WERI-Rb-1 (cell line): Measurements from ENCODE around the gene IGFBP4.
A peak's percentile ranks its signal among the peaks of the same experiment; 100 is the strongest.

Experiments used
- DNase-seq: peaks from one replicate; pipeline ENCODE4 v3.0.0-alpha.2; 2020
- H3K27ac ChIP-seq: fragments of 250-450 bp; sonication (Bioruptor Pico); 2 replicates; pipeline ENCODE4 v1.5.1; 2020; ENCODE audit warnings: mild to moderate bottlenecking, moderate library complexity
- H3K27me3 ChIP-seq: fragments of 250-450 bp; sonication (Bioruptor Pico); 2 replicates; pipeline ENCODE4 v1.5.1; 2021; ENCODE audit warnings: mild to moderate bottlenecking, low read depth, moderate library complexity; ENCODE audit not compliant: insufficient read depth, severe bottlenecking
- H3K36me3 ChIP-seq: fragments of 250-450 bp; sonication (Bioruptor Pico); 2 replicates; pipeline ENCODE4 v1.5.1; 2020; ENCODE audit warnings: mild to moderate bottlenecking, moderate library complexity
- H3K4me3 ChIP-seq: 2 replicates; pipeline ENCODE4 v1.5.1; 2011; ENCODE audit warnings: low read depth, mild to moderate bottlenecking, control low read depth, low read length
- H3K9me3 ChIP-seq: fragments of 250-450 bp; sonication (Bioruptor Pico); 2 replicates; pipeline ENCODE4 v1.5.1; 2021; ENCODE audit warnings: mild to moderate bottlenecking, moderate library complexity; ENCODE audit not compliant: severe bottlenecking
- TF ChIP-seq, protein P1 (sequence below): IDR thresholded peaks from 2 replicates; pipeline ENCODE4 v1.5.1; 2011; ENCODE audit warnings: low read depth, mild to moderate bottlenecking, control low read depth, inconsistent platforms, low read length

IGFBP4 gene

DNA sequence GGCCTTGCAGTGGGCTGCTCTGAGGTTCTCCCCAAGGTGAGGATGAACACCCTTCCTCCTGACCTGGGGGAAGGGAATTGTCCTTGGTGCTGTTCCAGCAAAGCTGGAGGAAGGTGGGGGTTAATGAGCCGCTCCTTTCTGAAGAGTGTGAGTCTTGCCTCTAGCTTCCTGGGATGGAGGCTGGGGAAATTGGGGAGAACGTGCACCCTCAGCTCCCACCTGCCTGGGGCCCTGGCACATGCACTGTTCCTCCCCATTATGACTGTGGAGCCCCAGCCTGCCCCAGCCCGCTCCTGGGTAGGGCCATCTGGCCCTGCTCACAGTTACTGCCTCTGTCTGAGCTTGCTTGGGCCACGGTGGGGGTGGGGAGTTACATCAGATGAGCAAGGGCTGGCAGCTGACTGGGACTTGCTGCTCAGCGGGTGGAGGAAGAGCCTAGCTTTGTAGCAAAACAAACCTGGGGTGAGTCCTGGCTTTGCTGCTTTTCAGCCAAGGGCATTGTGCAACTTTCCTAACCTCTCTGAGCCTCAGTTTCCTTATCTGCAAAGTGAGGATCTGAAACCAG lies 47.1 kb downstream of the IGFBP4 start:
- Histone ChIP-seq H3K9me3 (no peaks in the 10 kb centered on the region), H3K27ac (peak overlapping the region; percentile 94), H3K4me3 (peak overlapping the region; percentile 4; the same call in 1 of the 2 replicates), H3K27me3 (no peaks in the 10 kb centered on the region), H3K36me3 (no peaks in the 10 kb centered on the region)
- TF ChIP-seq, protein P1, sequence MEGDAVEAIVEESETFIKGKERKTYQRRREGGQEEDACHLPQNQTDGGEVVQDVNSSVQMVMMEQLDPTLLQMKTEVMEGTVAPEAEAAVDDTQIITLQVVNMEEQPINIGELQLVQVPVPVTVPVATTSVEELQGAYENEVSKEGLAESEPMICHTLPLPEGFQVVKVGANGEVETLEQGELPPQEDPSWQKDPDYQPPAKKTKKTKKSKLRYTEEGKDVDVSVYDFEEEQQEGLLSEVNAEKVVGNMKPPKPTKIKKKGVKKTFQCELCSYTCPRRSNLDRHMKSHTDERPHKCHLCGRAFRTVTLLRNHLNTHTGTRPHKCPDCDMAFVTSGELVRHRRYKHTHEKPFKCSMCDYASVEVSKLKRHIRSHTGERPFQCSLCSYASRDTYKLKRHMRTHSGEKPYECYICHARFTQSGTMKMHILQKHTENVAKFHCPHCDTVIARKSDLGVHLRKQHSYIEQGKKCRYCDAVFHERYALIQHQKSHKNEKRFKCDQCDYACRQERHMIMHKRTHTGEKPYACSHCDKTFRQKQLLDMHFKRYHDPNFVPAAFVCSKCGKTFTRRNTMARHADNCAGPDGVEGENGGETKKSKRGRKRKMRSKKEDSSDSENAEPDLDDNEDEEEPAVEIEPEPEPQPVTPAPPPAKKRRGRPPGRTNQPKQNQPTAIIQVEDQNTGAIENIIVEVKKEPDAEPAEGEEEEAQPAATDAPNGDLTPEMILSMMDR, result no peak
- peak; percentile 99 for DNase-seq

DNA sequence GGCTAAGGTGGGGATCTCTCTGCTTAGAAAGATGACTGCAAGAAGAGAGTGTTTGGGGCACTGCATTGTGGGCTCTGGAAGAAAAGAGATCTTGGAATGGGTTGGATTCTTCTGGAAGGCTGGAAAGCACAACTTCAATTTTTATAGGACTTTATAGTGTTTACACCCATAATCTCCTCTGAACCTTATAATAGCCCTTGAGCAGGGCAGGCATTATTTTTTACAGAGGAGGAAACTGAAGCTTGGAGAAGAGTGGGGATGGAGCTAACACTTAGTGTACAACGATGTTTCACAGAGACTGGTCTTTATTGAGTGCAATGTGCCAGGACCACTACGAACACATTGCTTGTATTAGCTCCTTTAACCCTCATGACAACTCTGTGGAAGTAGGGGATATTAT lies 47.7 kb downstream of the IGFBP4 start:
- H3K4me3 ChIP-seq, result 0 out of 2 replicates have a peak overlapping the region, but pooled peaks have one; percentile 4
- no peaks in the 10 kb centered on the region for H3K27me3 ChIP-seq
- TF ChIP-seq, protein P1, result no peak
- no peaks in the 10 kb centered on the region for H3K36me3 ChIP-seq
- H3K9me3 ChIP-seq, result no peaks in the 10 kb centered on the region
- H3K27ac ChIP-seq, result peak overlapping the region; percentile 94
- DNase-seq, result no peak

GRCh38 chr17:40491486-40491885 lies 48.2 kb downstream of the IGFBP4 start:
- H3K9me3 ChIP-seq, result no peaks in the 10 kb centered on the region
- peak; percentile 43 for DNase-seq
- no peak overlapping the region for H3K4me3 ChIP-seq
- no peaks in the 10 kb centered on the region for H3K27me3 ChIP-seq
- no peaks in the 10 kb centered on the region for H3K36me3 ChIP-seq
- peak overlapping the region; percentile 94 for H3K27ac ChIP-seq
- TF ChIP-seq, protein P1, result no peak

GRCh38 chr17:40493697-40494096 lies 50.4 kb downstream of the IGFBP4 start:
- no peak for DNase-seq
- TF ChIP-seq, protein P1, result no peak
- no peaks in the 10 kb centered on the region for H3K36me3 ChIP-seq
- H3K27ac ChIP-seq, result no peak overlapping the region
- H3K4me3 ChIP-seq, result no peak overlapping the region
- no peaks in the 10 kb centered on the region for H3K9me3 ChIP-seq
- no peaks in the 10 kb centered on the region for H3K27me3 ChIP-seq

GRCh38 chr17:40495140-40495539 lies 51.9 kb downstream of the IGFBP4 start:
- H3K27ac ChIP-seq, result no peak overlapping the region
- TF ChIP-seq, protein P1, result no peak

DNA sequence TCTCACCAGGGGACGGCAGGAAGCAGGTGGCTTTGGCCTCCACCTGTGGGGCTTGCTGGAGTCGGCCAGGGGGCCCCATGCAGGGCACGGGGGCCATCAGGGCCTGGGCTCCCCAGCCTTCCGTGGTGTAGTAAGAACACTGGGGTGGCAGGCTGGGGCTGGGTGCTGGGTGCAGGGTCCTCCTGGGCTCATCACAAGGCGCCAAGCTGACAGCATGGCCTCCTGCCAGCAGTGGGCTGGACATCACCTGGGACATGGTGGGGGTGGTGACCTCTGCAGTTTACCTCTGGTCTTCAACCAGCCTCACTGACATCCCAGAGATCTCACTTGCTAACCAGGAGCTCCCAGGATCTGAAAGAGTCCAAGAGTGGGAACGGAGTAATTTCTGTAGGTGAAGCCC lies 52.9 kb downstream of the IGFBP4 start:
- TF ChIP-seq, protein P1, result no peak
- H3K27ac ChIP-seq, result no peak overlapping the region

More at GRCh38 chr17:40495140-40495539, 51.9 kb downstream of the IGFBP4 start:
- no peak for DNase-seq
- H3K9me3 ChIP-seq, result no peaks in the 10 kb centered on the region
- no peak overlapping the region for H3K4me3 ChIP-seq
- H3K36me3 ChIP-seq, result no peaks in the 10 kb centered on the region
- H3K27me3 ChIP-seq, result no peaks in the 10 kb centered on the region

More for the DNA sequence above, 52.9 kb downstream of the IGFBP4 start:
- no peaks in the 10 kb centered on the region for H3K27me3 ChIP-seq
- no peak overlapping the region for H3K4me3 ChIP-seq
- H3K36me3 ChIP-seq, result no peaks in the 10 kb centered on the region
- no peaks in the 10 kb centered on the region for H3K9me3 ChIP-seq
- no peak for DNase-seq
